Tibial artery (tissue), 4 donors: Measurements from ENCODE around the gene HDX.

Experiments used
- DNase-seq, 2 donors: peaks; one replicate each; pipeline ENCODE4 v3.0.0-alpha.2; 2019
- H3K27ac ChIP-seq, 2 donors: fragments of 200-600 bp; sonication (generic) in 1 of 2; 1 replicate in 1 of 2; 2 replicates in 1 of 2; pipeline ENCODE4 v1.5.1; 2018 to 2019; ENCODE audit warnings: mild to moderate bottlenecking in 1 of 2
- H3K27me3 ChIP-seq, 2 donors: fragments of 200-600 bp; sonication (generic) in 1 of 2; one replicate each; pipeline versions ENCODE4 v1.5.1 to v1.6.0; 2016 to 2019
- H3K36me3 ChIP-seq, 3 donors: fragments of 200-600 bp; sonication (generic) in 2 of 3; one replicate each; pipeline ENCODE4 v1.5.1; 2016 to 2019; ENCODE audit warnings: mild to moderate bottlenecking in 2 of 3
- H3K4me1 ChIP-seq, 4 donors: fragments of 200-600 bp; sonication (generic) in 2 of 4; 1 replicate in 3 of 4; 2 replicates in 1 of 4; pipeline ENCODE4 v1.5.1; 2016 to 2019
- H3K4me3 ChIP-seq, 2 donors: fragments of 200-600 bp; sonication (generic) in 1 of 2; 1 replicate in 1 of 2; 2 replicates in 1 of 2; pipeline ENCODE4 v1.5.1; 2018 to 2019; ENCODE audit warnings: mild to moderate bottlenecking in 2 of 2
- H3K9me3 ChIP-seq, 3 donors: fragments of 200-600 bp; sonication (generic) in 1 of 3; one replicate each; pipeline ENCODE4 v1.5.1; 2016 to 2019
- CTCF ChIP-seq, 2 experiments: fragments of 200-600 bp in 1 of 2; fragments of 450-650 bp in 1 of 2; IDR thresholded peaks; one replicate each; pipeline ENCODE4 v1.5.1; 2017 to 2019; ENCODE audit warnings: antibody characterized with exemption in 2 of 2, mild to moderate bottlenecking in 1 of 2, moderate library complexity in 1 of 2
- intact Hi-C: fragments of 100-400 bp; cut with DNase I; formaldehyde crosslinking; loops from one replicate; pipeline ENCODE4 v1.15.0; 2023; ENCODE audit warnings: low total_unique reads

HDX gene

GRCh38 chrX:84477114-84477513 is 25.1 kb downstream of the HDX start:
- no peak for TF ChIP-seq CTCF (IDR thresholded peaks at IDR 0.05)
- Histone ChIP-seq H3K27me3 (no peaks in the 10 kb centered on the region), H3K4me1 (no peaks in the 10 kb centered on the region), H3K9me3 (no peaks in the 10 kb centered on the region), H3K36me3 (no peaks in the 10 kb centered on the region), H3K4me3 (no peak overlapping the region), H3K27ac (no peak overlapping the region)
- no peak for DNase-seq
- intact Hi-C loops = no loop called here

GRCh38 chrX:84475596-84475995 is 26.7 kb downstream of the HDX start:
- no peak overlapping the region for H3K4me3 ChIP-seq
- no peaks in the 10 kb centered on the region for H3K27me3 ChIP-seq
- no peak for DNase-seq
- no peak overlapping the region for H3K27ac ChIP-seq
- H3K36me3 ChIP-seq = no peaks in the 10 kb centered on the region
- intact Hi-C loops = no loop called here
- H3K9me3 ChIP-seq = no peaks in the 10 kb centered on the region
- TF ChIP-seq CTCF (IDR thresholded peaks at IDR 0.05) = no peak
- H3K4me1 ChIP-seq = no peaks in the 10 kb centered on the region

- no peak overlapping the region for H3K27ac ChIP-seq
- no peak for TF ChIP-seq CTCF (IDR thresholded peaks at IDR 0.05)
- no peak for DNase-seq
- no peaks in the 10 kb centered on the region for H3K27me3 ChIP-seq
- H3K4me3 ChIP-seq = no peak overlapping the region
- H3K9me3 ChIP-seq = no peaks in the 10 kb centered on the region
- intact Hi-C loops = no loop called here
- H3K4me1 ChIP-seq = no peaks in the 10 kb centered on the region
- H3K36me3 ChIP-seq = no peaks in the 10 kb centered on the region
Measured at GRCh38 chrX:84475101-84475500, 27.2 kb downstream of the HDX start.

GRCh38 chrX:84469226-84469625 is 33.0 kb downstream of the HDX start:
- no peak for TF ChIP-seq CTCF (IDR thresholded peaks at IDR 0.05)
- intact Hi-C loops = no loop called here
- no peak overlapping the region for H3K4me3 ChIP-seq
- no peaks in the 10 kb centered on the region for H3K27me3 ChIP-seq
- no peak overlapping the region for H3K27ac ChIP-seq
- peaks cover 0 to 6% (median 0%) of the 10 kb centered on the region in 3 donors for H3K36me3 ChIP-seq
- no peaks in the 10 kb centered on the region for H3K4me1 ChIP-seq
- peaks cover 0 to 11% (median 0%) of the 10 kb centered on the region in 3 donors for H3K9me3 ChIP-seq
- no peak for DNase-seq

- no peak for TF ChIP-seq CTCF (IDR thresholded peaks at IDR 0.05)
- DNase-seq = no peak
- Histone ChIP-seq H3K27me3 (no peaks in the 10 kb centered on the region), H3K36me3 (peaks cover 0 to 6% (median 0%) of the 10 kb centered on the region in 3 donors), H3K4me1 (no peaks in the 10 kb centered on the region), H3K4me3 (no peak overlapping the region), H3K27ac (no peak overlapping the region), H3K9me3 (peaks cover 0 to 11% (median 0%) of the 10 kb centered on the region in 3 donors)
- intact Hi-C loops = no loop called here
Measured at GRCh38 chrX:84467898-84468297, 34.4 kb downstream of the HDX start.
